Activated naive CD8-positive, alpha-beta T cell treated with anti-CD3 and anti-CD28 coated beads, Interleukin-2, amount 50 U/mL, for 16 hours (primary cell): ENCODE measurements around the gene CCSAP.
"Not testable (repeated sequence)": the region's sequence is repeated elsewhere in the genome, so short reads cannot be mapped to it uniquely, and the experiment has no call there.

Source experiments
- DNase-seq: peaks from one replicate; pipeline ENCODE4 v3.0.0-alpha.2; 2020; ENCODE audit warnings: low read depth, low spot score

Gene CCSAP

GRCh38 chr1:229342656-229343569 is at the start of gene CCSAP:
CCSAP (minus strand) TSS chr1:229343047; CDS start chr1:229342465, 582 bp downstream.
- no peak for DNase-seq

- DNase-seq = no peak
Observed at GRCh38 chr1:229390130-229390529, 47.3 kb upstream of the CCSAP start.

GRCh38 chr1:229388897-229389580 is 46.2 kb upstream of the CCSAP start:
- DNase-seq = no peak

- no peak for DNase-seq
Observed at GRCh38 chr1:229385853-229386456, 43.1 kb upstream of the CCSAP start.

GRCh38 chr1:229384822-229385221 is 42.0 kb upstream of the CCSAP start:
- DNase-seq = no peak

- no peak for DNase-seq
Observed at GRCh38 chr1:229383961-229384360, 41.1 kb upstream of the CCSAP start.

- DNase-seq = no peak
Observed at GRCh38 chr1:229383188-229383587, 40.3 kb upstream of the CCSAP start.

GRCh38 chr1:229381234-229381633 is 38.4 kb upstream of the CCSAP start:
- no peak for DNase-seq

GRCh38 chr1:229380536-229381160 is 37.8 kb upstream of the CCSAP start:
- DNase-seq = no peak

GRCh38 chr1:229379846-229380245 is 37.0 kb upstream of the CCSAP start:
- DNase-seq = no peak

GRCh38 chr1:229378586-229379367 is 35.9 kb upstream of the CCSAP start:
- no peak for DNase-seq

GRCh38 chr1:229378035-229378434 is 35.2 kb upstream of the CCSAP start:
- not testable (repeated sequence) for DNase-seq

- no peak for DNase-seq
Observed at GRCh38 chr1:229377429-229377828, 34.6 kb upstream of the CCSAP start.

- DNase-seq = no peak
Observed at GRCh38 chr1:229376521-229376920, 33.7 kb upstream of the CCSAP start.

- DNase-seq = no peak
Observed at GRCh38 chr1:229374485-229374884, 31.6 kb upstream of the CCSAP start.

- DNase-seq = no peak
Observed at GRCh38 chr1:229373395-229373794, 30.5 kb upstream of the CCSAP start.

GRCh38 chr1:229372251-229372650 is 29.4 kb upstream of the CCSAP start:
- no peak for DNase-seq

GRCh38 chr1:229371624-229372023 is 28.8 kb upstream of the CCSAP start:
- no peak for DNase-seq

GRCh38 chr1:229370601-229371021 is 27.8 kb upstream of the CCSAP start:
- no peak for DNase-seq

- no peak for DNase-seq
Observed at GRCh38 chr1:229368347-229368746, 25.5 kb upstream of the CCSAP start.

GRCh38 chr1:229365569-229365968 is 22.7 kb upstream of the CCSAP start:
- no peak for DNase-seq
